GM21737 (cell line): ENCODE data around the gene ARHGEF19.

Experiments
- ATAC-seq: cut with Tn5 transposase; IDR thresholded peaks from one replicate; pipeline ENCODE4 v1.9.1; 2021; ENCODE audit warnings: mild to moderate bottlenecking, moderate library complexity; ENCODE audit not compliant: unreplicated experiment

ARHGEF19 gene

DNA sequence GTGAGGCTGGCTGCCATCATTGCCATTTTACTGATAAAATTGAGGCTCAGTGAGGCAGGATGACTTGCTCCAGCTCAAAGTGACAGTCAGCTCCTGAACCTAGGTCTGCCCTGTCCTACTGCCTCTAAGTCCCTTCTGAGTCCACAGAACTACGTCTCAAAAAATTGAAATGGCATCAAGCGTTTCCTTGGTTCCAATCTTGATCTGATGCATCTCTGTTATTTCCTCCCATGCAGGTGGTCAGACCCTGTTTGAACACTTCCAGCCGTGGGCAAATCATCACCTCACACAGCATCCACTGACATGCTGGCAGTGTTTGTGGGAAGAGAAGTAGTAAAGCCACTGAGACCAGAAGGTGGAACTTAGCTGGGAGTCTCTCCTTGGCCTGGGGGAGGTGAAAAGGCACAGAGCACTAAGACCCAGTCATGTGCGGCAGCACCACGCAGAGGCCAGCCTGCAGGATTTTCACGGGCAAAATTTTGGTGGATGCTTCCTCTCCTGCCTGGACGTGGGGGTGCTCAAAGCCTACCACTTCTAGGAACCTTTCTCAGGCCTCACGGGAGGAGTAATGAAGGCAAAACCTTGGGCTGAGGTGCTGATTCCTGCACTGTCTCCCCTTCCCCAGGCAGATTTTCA is 32.3 kb upstream of the ARHGEF19 start:
- no peak for ATAC-seq

- no peak for ATAC-seq
Measured at GRCh38 chr1:16243936-16244649, 31.6 kb upstream of the ARHGEF19 start.

- ATAC-seq: no peak
Measured at GRCh38 chr1:16243215-16243610, 30.8 kb upstream of the ARHGEF19 start.

DNA sequence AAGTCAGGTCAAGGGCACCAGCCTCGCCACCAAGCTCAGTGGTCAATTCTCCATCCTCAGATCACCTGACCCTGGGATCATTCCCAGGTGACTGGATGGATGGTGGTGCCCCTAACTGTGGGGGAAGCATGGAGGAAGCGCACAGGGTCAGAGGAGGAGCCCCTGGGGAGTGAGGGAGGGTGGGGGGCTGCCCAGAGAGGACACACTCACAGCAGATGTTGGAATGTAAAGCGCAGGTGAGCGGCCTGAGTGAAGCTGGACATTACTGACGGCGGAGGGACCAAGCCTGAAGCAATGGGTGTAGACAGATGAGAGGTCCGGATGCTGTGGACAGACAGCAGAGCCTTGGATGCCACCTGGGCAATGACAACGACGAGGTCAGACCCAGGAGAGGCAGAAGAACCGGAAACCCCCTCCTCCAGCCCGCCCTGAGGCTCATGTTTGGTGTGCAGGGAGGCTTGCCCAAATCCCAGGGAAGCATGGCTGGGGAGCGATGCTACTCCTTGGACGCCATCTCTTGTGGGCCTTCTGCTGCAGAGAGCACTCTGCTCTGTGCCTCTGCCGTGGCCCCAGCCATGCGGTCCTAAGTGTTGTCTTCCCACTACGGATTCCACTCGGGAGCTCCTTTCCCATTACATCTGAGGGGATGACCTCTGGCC is 30.2 kb upstream of the ARHGEF19 start:
- no peak for ATAC-seq

- no peak for ATAC-seq
Measured at GRCh38 chr1:16241221-16241708, 28.8 kb upstream of the ARHGEF19 start.

DNA sequence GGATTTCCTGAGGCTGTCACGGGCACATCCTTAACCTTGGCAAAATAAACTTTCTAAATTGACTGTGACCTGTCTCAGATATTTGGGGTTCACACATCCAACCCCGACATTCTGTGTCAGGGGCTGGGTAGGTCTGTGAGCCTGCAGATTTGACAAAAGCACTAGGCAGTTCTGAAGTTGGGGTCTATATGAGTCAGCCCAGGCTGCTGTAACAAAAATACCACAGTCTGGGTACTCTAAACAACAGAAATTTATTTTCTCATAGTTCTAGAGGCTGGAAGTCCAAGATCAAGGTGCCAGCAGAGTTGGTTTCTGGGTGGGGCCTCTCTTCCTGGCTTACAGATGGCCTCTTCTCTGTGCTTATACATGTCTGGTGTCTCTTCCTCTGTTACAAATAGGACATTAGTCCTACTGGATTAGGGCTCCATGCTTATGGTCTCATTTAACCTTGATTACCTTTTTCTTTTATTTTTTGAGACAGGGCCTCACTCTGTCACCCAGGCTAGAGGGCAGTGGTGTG is 27.6 kb upstream of the ARHGEF19 start:
- no peak for ATAC-seq

DNA sequence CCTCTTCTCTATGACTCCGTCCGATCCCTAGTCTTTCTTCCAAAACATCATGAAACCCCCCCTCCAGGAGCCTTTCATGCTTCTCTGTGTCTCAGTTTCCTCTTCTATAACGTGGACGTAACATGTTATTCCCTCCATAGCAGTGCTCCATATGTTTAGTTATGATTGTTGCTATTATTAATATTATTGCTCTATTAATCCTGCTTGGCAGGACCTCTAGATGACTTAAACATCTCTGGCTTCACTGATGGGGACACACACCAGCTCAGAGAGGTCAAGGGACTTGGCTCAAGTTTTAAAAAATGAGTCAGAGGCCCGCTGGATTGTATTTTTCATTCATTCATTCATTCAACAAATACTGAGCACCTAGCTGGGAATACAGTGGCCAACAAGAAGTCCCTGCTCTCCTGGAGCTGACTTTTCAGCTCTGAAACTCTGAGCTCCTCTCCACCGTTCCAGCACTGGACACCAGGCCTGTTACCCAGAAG is 24.9 kb upstream of the ARHGEF19 start:
- no peak for ATAC-seq

DNA sequence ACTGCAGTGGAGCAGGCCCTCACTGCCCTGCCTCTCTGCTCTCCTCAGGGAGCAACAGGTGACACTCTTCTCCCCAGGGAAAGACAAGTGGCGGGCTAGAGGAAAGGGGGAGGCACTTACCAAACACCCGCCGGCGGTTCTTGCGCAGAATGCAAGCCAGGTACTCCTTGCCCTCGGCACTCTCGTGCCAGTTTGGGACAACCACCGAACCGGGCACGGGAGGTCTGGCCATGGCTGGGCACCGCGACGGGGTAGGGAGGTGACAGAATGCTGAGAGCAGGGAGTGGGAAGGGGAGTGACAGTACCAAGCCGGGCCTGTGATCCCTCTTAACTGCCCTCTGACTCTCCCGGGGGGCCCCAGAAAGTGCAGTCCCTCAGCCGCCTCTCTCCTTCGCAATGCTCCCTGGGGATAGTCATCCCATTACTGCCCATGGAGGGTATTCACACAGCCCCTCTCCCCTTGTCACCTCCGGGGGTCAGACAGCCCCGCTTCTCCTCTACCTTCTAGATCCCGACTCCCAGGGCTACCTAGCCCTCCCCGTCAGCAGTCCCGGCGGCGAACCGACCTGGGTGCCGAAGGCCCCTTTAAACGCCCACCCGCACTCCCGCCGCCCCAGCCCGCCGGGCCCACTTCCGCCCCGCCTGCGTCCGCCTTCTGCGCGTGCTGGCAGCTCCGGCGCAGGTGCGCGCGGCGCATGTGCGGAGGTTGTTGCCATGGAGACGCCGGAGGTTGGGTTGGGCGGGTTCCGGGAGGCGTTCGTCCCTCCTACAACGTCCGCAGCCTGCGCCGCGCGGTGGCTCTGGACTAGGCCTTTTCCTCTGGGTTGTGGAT is 24.3 kb upstream of the ARHGEF19 start, which contains the start of gene CPLANE2:
CPLANE2 (minus strand) TSS at position 673 of the 832 bp plus-strand sequence; CDS start at position 232, 441 bp downstream.
- peak; percentile 81 for ATAC-seq

DNA sequence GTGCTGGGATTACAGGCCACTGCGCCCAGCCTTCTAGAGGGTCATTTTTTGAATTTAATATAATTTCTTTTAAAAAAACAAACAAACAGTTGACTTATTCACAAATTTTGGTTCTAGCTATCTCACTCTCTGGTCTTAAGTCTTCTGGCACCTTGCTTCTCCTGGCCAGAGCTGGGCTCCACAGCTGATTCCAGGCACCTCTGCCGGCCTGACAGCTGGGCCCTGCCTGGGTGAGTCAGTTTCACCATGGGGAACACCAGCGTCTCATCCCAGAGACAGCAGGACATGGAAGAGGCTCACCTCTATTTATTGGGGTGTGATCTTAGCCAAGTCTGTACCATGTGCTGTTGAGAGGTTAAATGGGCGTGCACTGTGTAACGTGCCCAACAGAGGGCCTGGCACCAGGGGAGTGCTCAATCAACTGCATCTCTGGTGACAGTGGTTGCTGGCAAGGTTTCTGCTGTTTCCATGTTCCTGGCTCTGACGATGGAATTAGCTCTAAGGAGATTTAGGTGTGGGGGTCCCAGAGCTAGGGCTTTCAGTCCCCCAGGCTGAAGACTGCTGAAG is 23.6 kb upstream of the ARHGEF19 start:
- ATAC-seq: peak; percentile 35

DNA sequence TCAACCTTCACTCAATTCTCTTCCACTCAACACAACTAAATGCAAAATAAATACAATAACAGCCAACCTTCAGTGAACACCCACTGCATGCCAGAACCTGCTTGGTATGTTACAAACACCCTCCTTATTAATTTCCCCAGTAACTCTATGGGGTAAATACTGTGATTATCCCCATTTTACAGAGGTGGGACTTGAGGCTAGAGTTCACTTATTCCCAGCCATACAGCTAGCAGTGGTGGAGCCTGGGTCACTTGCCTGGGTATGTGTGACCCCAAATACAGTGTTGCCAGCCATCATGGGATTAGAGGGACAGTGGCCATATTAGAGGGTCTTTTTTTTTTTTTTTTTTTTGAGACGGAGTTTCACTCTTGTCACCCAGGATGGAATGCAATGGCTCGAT is 22.9 kb upstream of the ARHGEF19 start:
- ATAC-seq: no peak

GRCh38 chr1:16233431-16233830 is 21.0 kb upstream of the ARHGEF19 start:
- ATAC-seq: no peak

DNA sequence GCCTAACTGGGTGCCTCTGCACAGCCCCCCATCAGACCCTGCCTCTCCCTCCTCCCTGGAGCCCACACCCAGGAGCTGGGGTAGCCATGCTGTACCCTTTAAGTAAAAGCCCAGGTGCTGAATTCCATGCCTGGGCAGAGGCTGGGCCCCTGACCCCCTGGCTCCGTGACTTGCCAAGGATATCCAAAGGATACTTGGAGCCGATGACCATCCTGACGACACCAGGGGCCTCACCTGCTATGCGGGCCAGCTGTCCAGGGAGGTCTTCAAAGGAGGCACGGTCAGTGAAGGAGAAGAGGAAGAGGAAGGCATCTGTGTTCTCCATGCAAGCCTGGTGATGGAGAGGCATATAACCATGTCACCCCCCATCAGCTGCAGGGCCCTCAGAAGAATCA is 19.9 kb upstream of the ARHGEF19 start:
- no peak for ATAC-seq

GRCh38 chr1:16231331-16232315 is 19.2 kb upstream of the ARHGEF19 start:
- ATAC-seq: no peak

DNA sequence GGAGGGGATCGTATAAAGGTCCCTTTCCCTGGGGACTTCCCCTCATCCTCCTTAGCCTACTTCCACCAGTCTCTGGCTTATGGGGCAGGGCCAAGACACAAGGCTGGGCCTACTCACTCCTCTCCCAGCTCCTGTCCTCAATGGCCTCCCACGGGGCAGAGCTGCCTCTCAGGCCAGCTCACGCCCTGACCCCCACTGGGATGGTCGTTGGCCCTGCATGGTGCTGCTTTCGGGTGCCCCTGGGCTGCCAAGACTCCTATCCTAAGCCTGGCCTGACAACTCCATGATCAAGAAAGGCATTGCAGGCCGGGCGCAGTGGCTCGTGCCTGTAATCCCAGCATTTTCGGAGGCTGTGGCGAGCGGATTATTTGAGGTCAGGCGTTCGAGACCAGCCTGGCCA is 18.3 kb upstream of the ARHGEF19 start:
- no peak for ATAC-seq

- ATAC-seq: no peak
Measured at GRCh38 chr1:16229976-16230740, 17.7 kb upstream of the ARHGEF19 start.

- ATAC-seq: no peak
Measured at GRCh38 chr1:16226490-16227179, 14.2 kb upstream of the ARHGEF19 start.

GRCh38 chr1:16226129-16226489 is 13.7 kb upstream of the ARHGEF19 start:
- no peak for ATAC-seq

GRCh38 chr1:16224472-16224871 is 12.0 kb upstream of the ARHGEF19 start:
- no peak for ATAC-seq
